Stimulated activated CD8-positive, alpha-beta memory T cell treated with anti-CD3 and anti-CD28 coated beads, Interleukin-12 subunit alpha, Interleukin-12 subunit beta, amount 100 ng/mL, for 4 hours (primary cell): ENCODE results near the gene ACTG2.
"Not testable (repeated sequence)": the region's sequence is repeated elsewhere in the genome, so short reads cannot be mapped to it uniquely, and the experiment has no call there.

Source experiments
- DNase-seq: peaks from one replicate; pipeline ENCODE4 v3.0.0-alpha.2; 2020; ENCODE audit warnings: low read depth

Gene ACTG2

GRCh38 chr2:73893764-73894474, 1.1 kb downstream of the ACTG2 start:
- DNase-seq = no peak

GRCh38 chr2:73894475-73894850, 1.7 kb downstream of the ACTG2 start:
- DNase-seq = no peak

- DNase-seq = no peak
Measured at GRCh38 chr2:73894877-73895276, 2.1 kb downstream of the ACTG2 start.

GRCh38 chr2:73895473-73895872, 2.7 kb downstream of the ACTG2 start:
- no peak for DNase-seq

- DNase-seq = peak; percentile 19
Measured at GRCh38 chr2:73896362-73897239, 3.8 kb downstream of the ACTG2 start.

GRCh38 chr2:73897240-73897583, 4.4 kb downstream of the ACTG2 start:
- DNase-seq = no peak

GRCh38 chr2:73897934-73898333, 5.1 kb downstream of the ACTG2 start:
- DNase-seq = no peak

GRCh38 chr2:73899801-73900336, 7.1 kb downstream of the ACTG2 start:
- DNase-seq = no peak

- no peak for DNase-seq
Measured at GRCh38 chr2:73901143-73901542, 8.3 kb downstream of the ACTG2 start.

GRCh38 chr2:73902284-73902683, 9.5 kb downstream of the ACTG2 start:
- no peak for DNase-seq

- no peak for DNase-seq
Measured at GRCh38 chr2:73903313-73903712, 10.5 kb downstream of the ACTG2 start.

GRCh38 chr2:73903949-73904613, 11.3 kb downstream of the ACTG2 start:
- not testable (repeated sequence) for DNase-seq

- DNase-seq = no peak
Measured at GRCh38 chr2:73904952-73905351, 12.1 kb downstream of the ACTG2 start.

GRCh38 chr2:73906847-73907505, 14.2 kb downstream of the ACTG2 start:
- DNase-seq = no peak

- peak; percentile 14 for DNase-seq
Measured at GRCh38 chr2:73907840-73908452, 15.1 kb downstream of the ACTG2 start.

GRCh38 chr2:73908689-73909652, 16.2 kb downstream of the ACTG2 start:
- DNase-seq = no peak

GRCh38 chr2:73910873-73911547, 18.2 kb downstream of the ACTG2 start:
- no peak for DNase-seq

- DNase-seq = no peak
Measured at GRCh38 chr2:73911548-73912208, 18.9 kb downstream of the ACTG2 start.

- DNase-seq = no peak
Measured at GRCh38 chr2:73913414-73914054, 20.7 kb downstream of the ACTG2 start.
